Liver (tissue), 9 donors: ENCODE results near the gene L2HGDH. TPM values are rescaled to one million over a fixed set of nuclear protein-coding genes. Genes with fewer than 3 reads are reported as not detected.

ENCODE experiments used
- DNase-seq: peaks from one replicate; pipeline ENCODE4 v3.0.0-alpha.2; 2017; ENCODE audit warnings: low spot score
- H3K27ac ChIP-seq, 2 donors: one replicate each; pipeline ENCODE4 v1.7.0; 2013; ENCODE audit warnings: inconsistent platforms in 2 of 2, low read length in 2 of 2, control low read depth in 1 of 2, low read depth in 1 of 2, mild to moderate bottlenecking in 1 of 2
- H3K27me3 ChIP-seq, 4 donors: one replicate each; pipeline versions ENCODE4 v1.6.1 to v1.7.0; 2013; ENCODE audit warnings: low read length in 3 of 4, inconsistent platforms in 1 of 4, mild to moderate bottlenecking in 1 of 4, moderate library complexity in 1 of 4; ENCODE audit not compliant: control insufficient read depth in 4 of 4, insufficient read depth in 4 of 4
- H3K36me3 ChIP-seq, 4 donors: one replicate each; pipeline versions ENCODE4 v1.6.1 to v1.7.0; 2013; ENCODE audit warnings: low read length in 3 of 4, mild to moderate bottlenecking in 3 of 4, low read depth in 1 of 4, moderate library complexity in 1 of 4; ENCODE audit not compliant: control insufficient read depth in 4 of 4, insufficient read depth in 3 of 4
- H3K4me1 ChIP-seq, 4 donors: one replicate each; pipeline versions ENCODE4 v1.6.1 to v1.7.0; 2013; ENCODE audit warnings: low read length in 3 of 4, mild to moderate bottlenecking in 3 of 4, moderate library complexity in 1 of 4; ENCODE audit not compliant: control insufficient read depth in 4 of 4, insufficient read depth in 4 of 4
- H3K4me3 ChIP-seq, 3 donors: one replicate each; pipeline versions ENCODE4 v1.6.1 to v1.7.0; 2013; ENCODE audit warnings: low read length in 3 of 3, control low read depth in 1 of 3, low read depth in 1 of 3, mild to moderate bottlenecking in 1 of 3
- H3K9ac ChIP-seq, 2 donors: one replicate each; pipeline ENCODE4 v1.7.0; 2013; ENCODE audit warnings: low read length in 2 of 2, mild to moderate bottlenecking in 2 of 2, moderate library complexity in 2 of 2, control low read depth in 1 of 2, low read depth in 1 of 2
- H3K9me3 ChIP-seq, 4 donors: one replicate each; pipeline versions ENCODE4 v1.6.1 to v1.7.0; 2013; ENCODE audit warnings: low read length in 3 of 4; ENCODE audit not compliant: control insufficient read depth in 4 of 4
- EGR1 ChIP-seq, 2 donors: IDR thresholded peaks; 2 replicates each; pipeline ENCODE4 v1.6.1; 2016 to 2018; ENCODE audit warnings: antibody characterized with exemption in 2 of 2, low read depth in 2 of 2
- FOXA1 ChIP-seq: IDR thresholded peaks from 2 replicates; pipeline ENCODE4 v1.6.1; 2016; ENCODE audit warnings: antibody characterized with exemption
- FOXA2 ChIP-seq: IDR thresholded peaks from 2 replicates; pipeline ENCODE4 v1.6.1; 2016; ENCODE audit warnings: antibody characterized with exemption
- GABPA ChIP-seq, 2 donors: IDR thresholded peaks in 1 of 2; conservative IDR thresholded peaks in 1 of 2; 2 replicates each; pipeline ENCODE4 v1.6.1; 2016; ENCODE audit warnings: antibody characterized with exemption in 2 of 2, mild to moderate bottlenecking in 1 of 2, moderate library complexity in 1 of 2
- HNF4A ChIP-seq, 2 donors: conservative IDR thresholded peaks; 2 replicates each; pipeline ENCODE4 v1.6.1; 2016; ENCODE audit warnings: antibody characterized with exemption in 2 of 2, mild to moderate bottlenecking in 2 of 2
- HNF4G ChIP-seq: IDR thresholded peaks from 2 replicates; pipeline ENCODE4 v1.6.1; 2016; ENCODE audit warnings: antibody characterized with exemption
- MAX ChIP-seq: IDR thresholded peaks from 2 replicates; pipeline ENCODE4 v1.6.1; 2016; ENCODE audit warnings: antibody characterized with exemption
- NR2F2 ChIP-seq: IDR thresholded peaks from 2 replicates; pipeline ENCODE4 v1.6.1; 2016; ENCODE audit warnings: antibody characterized with exemption
- RAD21 ChIP-seq, 2 donors: IDR thresholded peaks; 2 replicates each; pipeline ENCODE4 v1.6.1; 2016; ENCODE audit warnings: antibody characterized with exemption in 2 of 2, mild to moderate bottlenecking in 2 of 2
- RXRA ChIP-seq, 2 donors: IDR thresholded peaks; 2 replicates each; pipeline ENCODE4 v1.6.1; 2017 to 2018; ENCODE audit warnings: antibody characterized with exemption in 2 of 2, mild to moderate bottlenecking in 1 of 2
- SP1 ChIP-seq: IDR thresholded peaks from 2 replicates; pipeline ENCODE4 v1.6.1; 2018; ENCODE audit warnings: antibody characterized with exemption, mild to moderate bottlenecking
- TAF1 ChIP-seq: conservative IDR thresholded peaks from 2 replicates; pipeline ENCODE4 v1.6.1; 2016; ENCODE audit warnings: antibody characterized with exemption, mild to moderate bottlenecking
- YY1 ChIP-seq: IDR thresholded peaks from 2 replicates; pipeline ENCODE4 v1.6.1; 2016; ENCODE audit warnings: antibody characterized with exemption, mild to moderate bottlenecking
- WGBS: extraction: QIAGEN DNeasy Blood & Tissue Kit; methylation state at CpG from one replicate; pipeline ENCODE4 v1.1.7; 2013; 5-methylcytosine and 5-hydroxymethylcytosine counted together
- polyA plus RNA-seq, 2 donors: library from polyadenylated mRNA; stranded (reverse) in 1 of 2; unstranded in 1 of 2; fragments of 200-250 nt in 1 of 2; fragments of >200 nt in 1 of 2; fragmentation: Nextera tagmentation in 1 of 2; extraction: Ambion mirVana in 1 of 2; gene quantifications; one replicate each; pipeline versions ENCODE4 v1.2.1 to v1.2.3, GENCODE V29; 2013 to 2015
- total RNA-seq, 2 donors: library from RNA; depleted of rRNA; stranded (reverse); fragments of >200 nt; gene quantifications; one replicate each; pipeline ENCODE4 v1.2.3, GENCODE V29; 2014
- TF ChIP-seq, protein P1 (sequence below): IDR thresholded peaks from 2 replicates; pipeline ENCODE4 v1.6.1; 2016; ENCODE audit warnings: antibody characterized with exemption, mild to moderate bottlenecking
- TF ChIP-seq, protein P2 (sequence below): IDR thresholded peaks from 2 replicates; pipeline ENCODE4 v1.6.1; 2016; ENCODE audit warnings: antibody characterized with exemption
- donor health status: healthy.
- donor health status: healthy.
- donor health status: healthy.
- donor health status: healthy.
- donor health status: healthy.

L2HGDH gene
- total and polyA plus RNA-seq, 4 donors, result 3.8 to 9.0 (median 5.4) TPM

- DNase-seq, result no peak
- no peak overlapping the region for H3K4me3 ChIP-seq
Observed at GRCh38 chr14:50320283-50320682, 8.3 kb upstream of the L2HGDH start.

DNA sequence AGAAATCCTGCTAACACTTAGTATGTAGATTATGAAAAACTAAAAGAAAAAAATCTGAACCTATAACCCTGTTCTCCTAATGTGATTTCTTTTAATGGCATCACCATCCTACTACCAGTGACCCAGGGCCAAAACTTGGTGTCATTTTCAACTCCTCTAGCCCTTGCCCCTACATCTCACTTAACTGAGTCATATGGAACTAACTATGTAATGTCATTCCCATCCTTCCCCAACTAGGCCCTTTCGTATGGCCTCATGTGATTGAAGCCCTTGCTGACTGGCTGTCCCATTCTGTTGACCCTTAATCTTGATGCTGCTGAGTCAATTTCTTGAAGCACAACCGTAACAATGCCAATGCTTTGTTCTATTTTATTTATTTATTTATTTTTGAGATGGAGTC lies 7.7 kb upstream of the L2HGDH start:
- Histone ChIP-seq H3K27me3 (no peaks in the 10 kb centered on the region), H3K9me3 (no peaks in the 10 kb centered on the region), H3K4me1 (peaks cover 0 to 13% (median 0%) of the 10 kb centered on the region in 4 donors), H3K4me3 (no peak overlapping the region), H3K9ac (no peak overlapping the region), H3K27ac (no peak overlapping the region), H3K36me3 (peaks cover 0 to 6% (median 4%) of the 10 kb centered on the region in 4 donors)
- WGBS, result 90% methylated on average over 2 of the region's 2 CpGs
- DNase-seq, result no peak
- TF ChIP-seq YY1 (no peak), FOXA2 (no peak), FOXA1 (no peak), HNF4A (conservative IDR thresholded peaks at IDR 0.05) (no peak), SP1 (no peak), TAF1 (no peak), RAD21 (IDR thresholded peaks at IDR 0.05) (no peak), NR2F2 (no peak)

More at GRCh38 chr14:50320283-50320682, 8.3 kb upstream of the L2HGDH start:
- no peak for TF ChIP-seq MAX
- no peak for TF ChIP-seq EGR1 (IDR thresholded peaks at IDR 0.05; ENCODE audit: low read depth in 2 of 2)
- TF ChIP-seq, protein P1, sequence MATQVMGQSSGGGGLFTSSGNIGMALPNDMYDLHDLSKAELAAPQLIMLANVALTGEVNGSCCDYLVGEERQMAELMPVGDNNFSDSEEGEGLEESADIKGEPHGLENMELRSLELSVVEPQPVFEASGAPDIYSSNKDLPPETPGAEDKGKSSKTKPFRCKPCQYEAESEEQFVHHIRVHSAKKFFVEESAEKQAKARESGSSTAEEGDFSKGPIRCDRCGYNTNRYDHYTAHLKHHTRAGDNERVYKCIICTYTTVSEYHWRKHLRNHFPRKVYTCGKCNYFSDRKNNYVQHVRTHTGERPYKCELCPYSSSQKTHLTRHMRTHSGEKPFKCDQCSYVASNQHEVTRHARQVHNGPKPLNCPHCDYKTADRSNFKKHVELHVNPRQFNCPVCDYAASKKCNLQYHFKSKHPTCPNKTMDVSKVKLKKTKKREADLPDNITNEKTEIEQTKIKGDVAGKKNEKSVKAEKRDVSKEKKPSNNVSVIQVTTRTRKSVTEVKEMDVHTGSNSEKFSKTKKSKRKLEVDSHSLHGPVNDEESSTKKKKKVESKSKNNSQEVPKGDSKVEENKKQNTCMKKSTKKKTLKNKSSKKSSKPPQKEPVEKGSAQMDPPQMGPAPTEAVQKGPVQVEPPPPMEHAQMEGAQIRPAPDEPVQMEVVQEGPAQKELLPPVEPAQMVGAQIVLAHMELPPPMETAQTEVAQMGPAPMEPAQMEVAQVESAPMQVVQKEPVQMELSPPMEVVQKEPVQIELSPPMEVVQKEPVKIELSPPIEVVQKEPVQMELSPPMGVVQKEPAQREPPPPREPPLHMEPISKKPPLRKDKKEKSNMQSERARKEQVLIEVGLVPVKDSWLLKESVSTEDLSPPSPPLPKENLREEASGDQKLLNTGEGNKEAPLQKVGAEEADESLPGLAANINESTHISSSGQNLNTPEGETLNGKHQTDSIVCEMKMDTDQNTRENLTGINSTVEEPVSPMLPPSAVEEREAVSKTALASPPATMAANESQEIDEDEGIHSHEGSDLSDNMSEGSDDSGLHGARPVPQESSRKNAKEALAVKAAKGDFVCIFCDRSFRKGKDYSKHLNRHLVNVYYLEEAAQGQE, result no peak
- TF ChIP-seq, protein P2, sequence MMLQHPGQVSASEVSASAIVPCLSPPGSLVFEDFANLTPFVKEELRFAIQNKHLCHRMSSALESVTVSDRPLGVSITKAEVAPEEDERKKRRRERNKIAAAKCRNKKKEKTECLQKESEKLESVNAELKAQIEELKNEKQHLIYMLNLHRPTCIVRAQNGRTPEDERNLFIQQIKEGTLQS, result no peak
- TF ChIP-seq FOXA2, result no peak
- TF ChIP-seq RXRA (IDR thresholded peaks at IDR 0.05), result no peak
- no peak for TF ChIP-seq GABPA (IDR thresholded peaks at IDR 0.05 in 1 of 2, conservative IDR thresholded peaks at IDR 0.05 in 1 of 2)
- no peak for TF ChIP-seq NR2F2
- TF ChIP-seq FOXA1, result no peak
- no peak for TF ChIP-seq RAD21 (IDR thresholded peaks at IDR 0.05)
- no peak overlapping the region for H3K27ac ChIP-seq
- no peak overlapping the region for H3K9ac ChIP-seq
- peaks cover 0 to 6% (median 4%) of the 10 kb centered on the region in 4 donors for H3K36me3 ChIP-seq
- H3K4me1 ChIP-seq, result peaks cover 0 to 13% (median 0%) of the 10 kb centered on the region in 4 donors
- no peaks in the 10 kb centered on the region for H3K9me3 ChIP-seq
- no peaks in the 10 kb centered on the region for H3K27me3 ChIP-seq
- WGBS, result 77% methylated on average over 8 of the region's 8 CpGs

DNA sequence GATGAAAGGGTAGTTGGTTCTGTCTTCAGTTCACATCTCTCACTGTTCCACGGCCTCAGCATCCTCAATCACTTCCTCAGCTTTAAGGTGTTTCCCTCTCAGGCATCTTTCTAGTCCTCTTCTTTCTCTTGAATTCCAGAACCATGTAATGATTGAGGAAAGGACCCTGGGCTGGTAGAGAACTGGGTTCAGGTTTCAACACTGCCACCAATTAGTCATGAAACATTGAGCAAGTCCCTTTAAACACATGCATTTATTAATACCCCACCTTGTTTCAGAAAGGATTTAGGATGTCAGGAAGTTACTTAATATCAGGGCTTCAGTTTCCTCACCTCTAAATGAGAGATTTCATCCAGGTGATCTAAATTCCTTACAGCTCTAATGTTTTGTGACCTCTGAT lies 7.3 kb upstream of the L2HGDH start:
- Histone ChIP-seq H3K27ac (no peak overlapping the region), H3K9ac (no peak overlapping the region), H3K27me3 (no peaks in the 10 kb centered on the region), H3K4me1 (peaks cover 0 to 13% (median 0%) of the 10 kb centered on the region in 4 donors), H3K9me3 (no peaks in the 10 kb centered on the region), H3K4me3 (no peak overlapping the region), H3K36me3 (peaks cover 0 to 3% (median 0%) of the 10 kb centered on the region in 4 donors)
- TF ChIP-seq HNF4G, result no peak
- no peak for TF ChIP-seq RAD21 (IDR thresholded peaks at IDR 0.05)
- TF ChIP-seq FOXA2, result no peak
- TF ChIP-seq, protein P2, result no peak
- DNase-seq, result no peak
- 93% methylated on average over 1 of the region's 1 CpG for WGBS
